HEK293 (cell line): Measurements from ENCODE around the gene SH3YL1.

Experiments used
- CTCF ChIP-seq: fragments of 450-650 bp; formaldehyde crosslinking; IDR thresholded peaks from 2 replicates; pipeline ENCODE4 v1.5.1; 2016; ENCODE audit warnings: missing biosample characterization, missing genetic modification characterization
- REST ChIP-seq: fragments of 450-650 bp; formaldehyde crosslinking; IDR thresholded peaks from 2 replicates; pipeline ENCODE4 v1.5.1; 2016; ENCODE audit warnings: missing biosample characterization, missing genetic modification characterization
- ZBTB26 ChIP-seq: fragments of 450-650 bp; formaldehyde crosslinking; optimal IDR thresholded peaks from 2 replicates; pipeline ENCODE3; 2016; ENCODE audit warnings: missing biosample characterization, mild to moderate bottlenecking, missing genetic modification characterization
- ZNF175 ChIP-seq: fragments of 450-650 bp; formaldehyde crosslinking; IDR thresholded peaks from 2 replicates; pipeline ENCODE4 v1.5.1; 2016; ENCODE audit warnings: missing biosample characterization, missing genetic modification characterization
- ZNF23 ChIP-seq: fragments of 450-650 bp; formaldehyde crosslinking; IDR thresholded peaks from 2 replicates; pipeline ENCODE4 v1.5.1; 2016; ENCODE audit warnings: missing biosample characterization, missing genetic modification characterization, borderline replicate concordance
- ZNF280D ChIP-seq: fragments of 450-650 bp; formaldehyde crosslinking; IDR thresholded peaks from 2 replicates; pipeline ENCODE4 v1.5.1; 2016; ENCODE audit warnings: missing biosample characterization, missing genetic modification characterization
- ZNF677 ChIP-seq: fragments of 450-650 bp; IDR thresholded peaks from 2 replicates; pipeline ENCODE4 v1.5.0; 2018; ENCODE audit warnings: missing biosample characterization, mild to moderate bottlenecking, missing genetic modification characterization, moderate library complexity

- TF ChIP-seq CTCF (tag by site-specific recombination), result no peak
- TF ChIP-seq ZNF677 (tag by site-specific recombination), result no peak
- no peak for TF ChIP-seq REST (tag by site-specific recombination)
- TF ChIP-seq ZNF175 (tag by site-specific recombination), result no peak
- TF ChIP-seq ZNF23 (tag by site-specific recombination), result no peak
- no peak for TF ChIP-seq ZBTB26 (tag by site-specific recombination)
- no peak for TF ChIP-seq ZNF280D (tag by site-specific recombination)
Measured at GRCh38 chr2:169741-170140, 94.1 kb downstream of the SH3YL1 start.
